ENCODE data around the gene C11orf21. TPM values are rescaled to one million over a fixed set of nuclear protein-coding genes. Genes with fewer than 3 reads are reported as not detected.

Gene C11orf21
- total and polyA plus RNA-seq, 2 experiments from 2014 or later: 0.17 to 0.68 TPM

DNA sequence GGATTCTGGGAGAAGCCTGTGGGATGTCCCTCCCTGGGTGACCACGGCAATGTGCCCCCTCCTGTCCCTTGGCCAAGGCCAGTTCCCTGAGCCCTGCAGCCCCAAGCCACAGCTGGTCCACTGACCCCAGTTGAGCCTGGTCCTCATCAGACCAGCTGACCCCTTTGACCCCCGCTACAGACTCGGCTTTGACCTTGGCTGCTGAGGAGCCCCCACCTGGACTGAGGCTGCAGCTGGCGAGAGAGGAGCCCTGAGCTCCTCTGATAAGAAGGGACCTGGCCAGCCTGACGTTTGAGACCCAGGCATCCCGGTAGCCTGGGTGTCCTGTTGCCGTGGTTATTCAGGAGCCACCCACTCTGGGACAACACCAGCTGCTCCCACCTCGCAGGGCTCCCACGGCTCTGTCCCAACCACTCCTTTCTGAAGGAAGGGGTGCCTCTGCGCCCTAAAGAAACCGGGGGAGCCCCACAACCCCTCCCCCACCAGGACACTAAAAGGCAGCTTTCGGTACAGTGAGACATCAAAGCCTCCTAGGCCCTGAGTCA is 34.3 kb downstream of the C11orf21 start:
- no peak overlapping the region for H3K4me2 ChIP-seq
- H3K36me3 ChIP-seq (replicated peaks; ENCODE audit: insufficient read depth, low read depth): no peaks in the 10 kb centered on the region
- no peaks in the 10 kb centered on the region for H3K9me2 ChIP-seq (replicated peaks; ENCODE audit: insufficient read depth)
- DNase-seq (ENCODE audit: low spot score): no peak
- peaks cover 29% of the 10 kb centered on the region for H3K27me3 ChIP-seq
- peaks cover 12% of the 10 kb centered on the region for H3K4me1 ChIP-seq (ENCODE audit: insufficient read depth)
- H3K4me3 ChIP-seq: no peak overlapping the region
- H3K79me2 ChIP-seq: no peaks in the 10 kb centered on the region
- no peaks in the 10 kb centered on the region for H4K20me1 ChIP-seq (ENCODE audit: insufficient read depth, poor library complexity, severe bottlenecking)
- no peaks in the 10 kb centered on the region for H3K9me3 ChIP-seq (ENCODE audit: low read depth)
- no peak overlapping the region for H3K27ac ChIP-seq
- 85% methylated on average over 12 of the region's 12 CpGs for WGBS (ENCODE audit: low lambda C conversion rate, missing lambda C conversion rate)
- TF ChIP-seq EZH2 (IDR thresholded peaks at IDR 0.05; ENCODE audit: borderline replicate concordance) (no peak), EZH2phosphoT487 (IDR thresholded peaks at IDR 0.05; ENCODE audit: low read depth, severe bottlenecking, unreplicated experiment) (no peak), CTCF (IDR thresholded peaks at IDR 0.05; ENCODE audit: poor library complexity) (no peak)
- no peak overlapping the region for H2AFZ ChIP-seq

DNA sequence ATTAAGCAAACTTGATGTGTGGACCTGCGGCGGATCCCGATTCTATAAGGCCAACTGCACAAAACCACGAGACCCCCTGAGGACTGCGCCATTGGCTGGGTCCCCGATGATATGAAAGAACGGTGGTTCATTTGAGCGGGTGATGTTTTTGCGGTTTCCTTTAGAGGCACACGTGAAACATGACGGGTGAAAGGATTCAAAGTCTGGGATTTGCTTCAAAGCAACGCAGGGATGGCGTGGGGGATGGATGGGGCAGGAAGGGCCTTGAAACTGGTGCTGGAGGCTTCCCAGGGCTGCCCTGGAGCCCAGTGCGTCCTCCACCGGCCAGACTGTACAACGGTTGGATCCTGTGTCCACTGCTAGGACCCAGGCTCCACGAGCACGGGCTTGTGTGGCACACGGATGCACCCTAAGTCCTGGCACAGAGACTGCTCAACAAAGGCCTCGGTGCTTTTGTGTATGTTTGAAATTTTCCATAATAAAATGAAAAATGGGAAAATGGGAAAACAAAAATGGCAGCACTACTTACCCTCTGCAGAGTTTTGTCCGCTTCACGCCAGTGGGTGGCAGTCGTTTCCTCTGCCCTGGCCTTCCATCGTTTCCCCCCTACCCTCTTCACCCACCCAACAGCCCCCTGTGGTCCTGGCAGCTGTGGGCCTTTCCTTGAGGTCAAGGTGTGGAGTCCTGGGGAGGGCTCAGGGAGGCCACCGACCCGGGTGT is 35.0 kb downstream of the C11orf21 start:
- H3K27me3 ChIP-seq: peaks cover 22% of the 10 kb centered on the region
- H3K4me1 ChIP-seq (ENCODE audit: insufficient read depth): peaks cover 12% of the 10 kb centered on the region
- no peak overlapping the region for H3K4me3 ChIP-seq
- WGBS (ENCODE audit: low lambda C conversion rate, missing lambda C conversion rate): 95% methylated on average over 26 of the region's 26 CpGs
- no peaks in the 10 kb centered on the region for H3K36me3 ChIP-seq (replicated peaks; ENCODE audit: insufficient read depth, low read depth)
- H3K9me3 ChIP-seq (ENCODE audit: low read depth): no peaks in the 10 kb centered on the region
- no peaks in the 10 kb centered on the region for H4K20me1 ChIP-seq (ENCODE audit: insufficient read depth, poor library complexity, severe bottlenecking)
- H3K27ac ChIP-seq: no peak overlapping the region
- no peak overlapping the region for H2AFZ ChIP-seq
- TF ChIP-seq CTCF (IDR thresholded peaks at IDR 0.05; ENCODE audit: poor library complexity) (no peak), EZH2phosphoT487 (IDR thresholded peaks at IDR 0.05; ENCODE audit: low read depth, severe bottlenecking, unreplicated experiment) (no peak), EZH2 (IDR thresholded peaks at IDR 0.05; ENCODE audit: borderline replicate concordance) (no peak)
- no peak overlapping the region for H3K4me2 ChIP-seq
- no peaks in the 10 kb centered on the region for H3K9me2 ChIP-seq (replicated peaks; ENCODE audit: insufficient read depth)
- H3K79me2 ChIP-seq: no peaks in the 10 kb centered on the region
- no peak for DNase-seq (ENCODE audit: low spot score)

GRCh38 chr11:2265854-2266585 is 35.7 kb downstream of the C11orf21 start:
- no peaks in the 10 kb centered on the region for H3K79me2 ChIP-seq
- peaks cover 15% of the 10 kb centered on the region for H3K27me3 ChIP-seq
- peaks cover 12% of the 10 kb centered on the region for H3K4me1 ChIP-seq (ENCODE audit: insufficient read depth)
- no peak overlapping the region for H3K4me3 ChIP-seq
- no peaks in the 10 kb centered on the region for H4K20me1 ChIP-seq (ENCODE audit: insufficient read depth, poor library complexity, severe bottlenecking)
- H3K27ac ChIP-seq: no peak overlapping the region
- H3K4me2 ChIP-seq: no peak overlapping the region
- no peak for DNase-seq (ENCODE audit: low spot score)
- no peaks in the 10 kb centered on the region for H3K36me3 ChIP-seq (replicated peaks; ENCODE audit: insufficient read depth, low read depth)
- no peaks in the 10 kb centered on the region for H3K9me3 ChIP-seq (ENCODE audit: low read depth)
- no peaks in the 10 kb centered on the region for H3K9me2 ChIP-seq (replicated peaks; ENCODE audit: insufficient read depth)
- TF ChIP-seq EZH2phosphoT487 (IDR thresholded peaks at IDR 0.05; ENCODE audit: low read depth, severe bottlenecking, unreplicated experiment) (no peak), CTCF (IDR thresholded peaks at IDR 0.05; ENCODE audit: poor library complexity) (no peak), EZH2 (IDR thresholded peaks at IDR 0.05; ENCODE audit: borderline replicate concordance) (no peak)
- 94% methylated on average over 24 of the region's 24 CpGs for WGBS (ENCODE audit: low lambda C conversion rate, missing lambda C conversion rate)
- no peak overlapping the region for H2AFZ ChIP-seq

Data from hepatocyte (in vitro differentiated cells).